C1 segment of cervical spinal cord (tissue), 14 donors: ENCODE measurements around the gene SYNPO2L.
A peak's percentile ranks its signal among the peaks of the same experiment; 100 is the strongest.

Experiments
- DNase-seq, 14 donors: peaks; one replicate each; lab custom pipeline; 2025; lab: John Stamatoyannopoulos, UW

The SYNPO2L gene

GRCh38 chr10:73649876-73650536, 5.8 kb downstream of the SYNPO2L start:
- DNase-seq: no peak

- DNase-seq: no peak
Measured at GRCh38 chr10:73648975-73649829, 6.6 kb downstream of the SYNPO2L start.

- DNase-seq: peak in 6 of 14 donors; percentile 10 to 32 (median 26)
Measured at GRCh38 chr10:73647875-73648651, 7.8 kb downstream of the SYNPO2L start.

- DNase-seq: peak in 10 of 14 donors; percentile 11 to 64 (median 42)
Measured at GRCh38 chr10:73647211-73647874, 8.5 kb downstream of the SYNPO2L start.

GRCh38 chr10:73646598-73647041, 9.2 kb downstream of the SYNPO2L start:
- no peak for DNase-seq

- no peak for DNase-seq
Measured at GRCh38 chr10:73645251-73645650, 10.6 kb downstream of the SYNPO2L start.

GRCh38 chr10:73644767-73645166, 11.1 kb downstream of the SYNPO2L start:
- no peak for DNase-seq

- peak in 10 of 14 donors; percentile 7 to 54 (median 30) for DNase-seq
Measured at GRCh38 chr10:73644015-73644743, 11.7 kb downstream of the SYNPO2L start.

- DNase-seq: no peak
Measured at GRCh38 chr10:73643362-73643761, 12.5 kb downstream of the SYNPO2L start.

GRCh38 chr10:73641328-73642060, 14.3 kb downstream of the SYNPO2L start, which contains the start of gene MYOZ1:
Gene MYOZ1 (minus strand): TSS chr10:73641474. CDS start chr10:73640017, 1,457 bp downstream.
- no peak for DNase-seq

- DNase-seq: no peak
Measured at GRCh38 chr10:73639286-73639685, 16.5 kb downstream of the SYNPO2L start.

GRCh38 chr10:73635781-73636180, 20.0 kb downstream of the SYNPO2L start:
- no peak for DNase-seq

GRCh38 chr10:73634421-73634820, 21.4 kb downstream of the SYNPO2L start:
- DNase-seq: no peak

- DNase-seq: no peak
Measured at GRCh38 chr10:73629165-73629564, 26.7 kb downstream of the SYNPO2L start.

GRCh38 chr10:73628405-73628804, 27.4 kb downstream of the SYNPO2L start:
- no peak for DNase-seq

- no peak for DNase-seq
Measured at GRCh38 chr10:73627300-73627699, 28.5 kb downstream of the SYNPO2L start.

- DNase-seq: peak; percentile 11 to 89 (median 72)
Measured at GRCh38 chr10:73625884-73626752, 29.7 kb downstream of the SYNPO2L start.

- DNase-seq: peak in 5 of 14 donors; percentile 30 to 65 (median 60)
Measured at GRCh38 chr10:73625004-73625883, 30.6 kb downstream of the SYNPO2L start.
